SK-N-SH treated with all-trans-retinoic acid at 6 μM for 48 hours (cell line): ENCODE data around the gene KRTAP12-2.

Experiments used
- ATAC-seq: fragments of 200-7000 bp; cut with Tn5 transposase; 3 replicates; pipeline ENCODE4 v1.9.1; 2020; ENCODE audit warnings: mild to moderate bottlenecking, moderate library complexity
- BACH2 ChIP-seq: fragments of 250-450 bp; sonication (Bioruptor Pico); IDR thresholded peaks from 2 replicates; pipeline ENCODE4 v1.9.0; 2021; ENCODE audit warnings: mild to moderate bottlenecking, borderline replicate concordance
- CSDC2 ChIP-seq: fragments of 250-450 bp; sonication (Bioruptor Pico); IDR thresholded peaks from 2 replicates; pipeline ENCODE4 v1.5.0; 2020; ENCODE audit warnings: mild to moderate bottlenecking, moderate library complexity
- ESRRG ChIP-seq: fragments of 250-450 bp; sonication (Bioruptor Pico); IDR thresholded peaks from 2 replicates; pipeline ENCODE4 v1.6.1; 2021; ENCODE audit warnings: mild to moderate bottlenecking
- GLIS3 ChIP-seq: fragments of 250-450 bp; sonication (Bioruptor Pico); IDR thresholded peaks from 2 replicates; pipeline ENCODE4 v1.5.0; 2020; ENCODE audit warnings: mild to moderate bottlenecking, moderate library complexity
- OSR1 ChIP-seq: fragments of 250-450 bp; sonication (Bioruptor Pico); IDR thresholded peaks from 2 replicates; pipeline ENCODE4 v1.8.0; 2022; ENCODE audit warnings: moderate library complexity, mild to moderate bottlenecking, inconsistent platforms
- RARB ChIP-seq: fragments of 250-450 bp; sonication (Bioruptor Pico); IDR thresholded peaks from 2 replicates; pipeline ENCODE4 v1.8.0; 2021; ENCODE audit warnings: mild to moderate bottlenecking, moderate library complexity
- SNAI2 ChIP-seq: fragments of 250-450 bp; sonication (Bioruptor Pico); IDR thresholded peaks from 2 replicates; pipeline ENCODE4 v1.5.0; 2020; ENCODE audit warnings: mild to moderate bottlenecking, moderate library complexity
- TCF4 ChIP-seq: fragments of 250-450 bp; sonication (Bioruptor Pico); IDR thresholded peaks from 2 replicates; pipeline ENCODE4 v1.8.0; 2021; ENCODE audit warnings: mild to moderate bottlenecking, moderate library complexity, borderline replicate concordance
- TOX ChIP-seq: fragments of 250-450 bp; sonication (Bioruptor Pico); IDR thresholded peaks from 2 replicates; pipeline ENCODE4 v1.8.0; 2021; ENCODE audit warnings: mild to moderate bottlenecking, moderate library complexity, borderline replicate concordance
- ZC3H10 ChIP-seq: fragments of 250-450 bp; sonication (Bioruptor Pico); IDR thresholded peaks from 2 replicates; pipeline ENCODE4 v1.5.1; 2021; ENCODE audit warnings: mild to moderate bottlenecking, moderate library complexity
- ZFP3 ChIP-seq: fragments of 250-450 bp; sonication (Bioruptor Pico); IDR thresholded peaks from 2 replicates; pipeline ENCODE4 v1.5.0; 2020; ENCODE audit warnings: mild to moderate bottlenecking, moderate library complexity
- ZFP30 ChIP-seq: fragments of 450-650 bp; formaldehyde crosslinking; IDR thresholded peaks from 2 replicates; pipeline ENCODE4 v1.5.0; 2022; ENCODE audit warnings: mild to moderate bottlenecking, moderate library complexity
- ZNF565 ChIP-seq: fragments of 450-650 bp; formaldehyde crosslinking; conservative IDR thresholded peaks from 2 replicates; pipeline ENCODE4 v1.5.0; 2020; ENCODE audit warnings: low read depth, mild to moderate bottlenecking, moderate library complexity
- ZNF70 ChIP-seq: fragments of 450-650 bp; formaldehyde crosslinking; IDR thresholded peaks from 2 replicates; pipeline ENCODE4 v1.5.0; 2020; ENCODE audit warnings: mild to moderate bottlenecking, moderate library complexity
- TF ChIP-seq, protein P1 (sequence below): fragments of 250-450 bp; sonication (Bioruptor Pico); IDR thresholded peaks from 2 replicates; pipeline ENCODE4 v1.8.0; 2020; ENCODE audit warnings: mild to moderate bottlenecking, moderate library complexity, borderline replicate concordance
- TF ChIP-seq, protein P2 (sequence below): fragments of 250-450 bp; sonication (Bioruptor Pico); IDR thresholded peaks from 2 replicates; pipeline ENCODE4 v1.8.0; 2021; ENCODE audit warnings: low read depth, mild to moderate bottlenecking, moderate library complexity, borderline replicate concordance
- TF ChIP-seq, protein P3 (sequence below): fragments of 250-450 bp; sonication (Bioruptor Pico); IDR thresholded peaks from 2 replicates; pipeline ENCODE4 v1.5.0; 2020; ENCODE audit warnings: mild to moderate bottlenecking, moderate library complexity
- TF ChIP-seq, protein P4 (sequence below): fragments of 250-450 bp; sonication (Bioruptor Pico); IDR thresholded peaks from 2 replicates; pipeline ENCODE4 v1.5.1; 2021; ENCODE audit warnings: mild to moderate bottlenecking, moderate library complexity
- TF ChIP-seq, protein P5 (sequence below): fragments of 250-450 bp; sonication (Bioruptor Pico); IDR thresholded peaks from 2 replicates; pipeline ENCODE4 v1.5.1; 2020; ENCODE audit warnings: low read depth, mild to moderate bottlenecking, moderate library complexity

Gene KRTAP12-2

DNA sequence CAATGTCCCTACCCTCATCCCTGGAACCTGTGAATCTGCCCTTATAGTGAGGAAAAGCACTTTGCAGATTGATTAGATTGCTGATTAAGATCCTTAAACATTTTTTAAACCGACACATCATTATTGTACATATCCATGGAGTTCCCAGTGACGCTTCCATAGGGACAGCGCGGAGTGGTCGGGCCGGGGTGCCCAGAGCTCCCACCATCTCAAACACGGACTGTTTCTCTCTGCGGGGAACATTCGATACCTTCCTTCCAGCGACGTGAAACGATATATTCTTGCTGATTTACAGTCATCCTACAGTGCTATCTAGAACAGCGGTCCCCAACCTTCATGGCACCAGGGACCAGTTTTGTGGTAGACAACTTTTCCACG is 34.3 kb upstream of the KRTAP12-2 start:
- TF ChIP-seq TOX (CRISPR knock-in tag) (no peak), BACH2 (CRISPR knock-in tag) (no peak), TCF4 (CRISPR knock-in tag) (no peak), SNAI2 (CRISPR knock-in tag) (no peak)
- no peak for ATAC-seq

DNA sequence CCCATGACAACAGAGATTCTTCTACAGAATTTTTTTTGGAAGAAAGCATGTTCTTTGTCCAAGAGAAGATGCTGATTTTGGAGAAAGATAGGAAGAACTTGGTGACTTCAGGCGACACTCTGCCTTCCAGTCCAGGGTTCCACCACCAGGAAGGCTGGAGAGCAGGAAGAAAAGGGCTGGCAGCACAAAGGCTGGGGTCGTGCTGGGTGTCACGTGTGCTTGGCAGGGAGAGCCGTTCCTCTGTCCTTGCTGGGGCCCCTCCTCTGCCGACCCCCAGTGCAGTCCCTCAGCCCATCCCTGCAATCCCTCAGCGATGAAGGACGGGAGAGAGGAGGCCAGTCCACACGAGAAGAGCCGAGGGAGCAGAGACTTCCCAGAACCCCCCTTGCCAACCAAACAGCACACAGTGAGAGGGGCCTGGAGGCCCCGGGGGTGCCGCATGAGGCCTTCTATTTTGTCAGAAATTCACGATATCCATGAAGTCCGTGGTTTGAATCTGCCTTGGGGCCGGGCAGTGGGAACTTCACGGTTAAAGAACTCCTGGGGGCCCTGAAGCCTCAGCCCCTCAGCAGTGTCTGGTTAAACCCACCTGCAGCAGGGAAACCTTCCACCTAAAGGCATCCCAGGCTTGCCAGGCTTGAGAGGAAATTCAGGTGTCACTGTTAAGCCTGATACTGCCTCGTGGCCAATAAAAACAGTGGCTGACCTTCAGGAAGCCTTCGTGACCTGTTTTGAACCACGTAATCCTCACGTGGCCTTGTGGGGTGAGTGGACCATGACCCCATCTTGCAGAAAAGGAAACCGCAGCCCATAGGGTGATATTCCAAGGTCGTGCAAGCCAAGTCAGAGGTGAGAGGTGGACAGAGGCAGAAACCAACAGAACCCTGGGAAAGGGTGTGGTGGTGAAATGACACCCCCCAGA is 33.6 kb upstream of the KRTAP12-2 start:
- ATAC-seq: no peak
- no peak for TF ChIP-seq BACH2 (CRISPR knock-in tag)
- TF ChIP-seq ESRRG (CRISPR knock-in tag): no peak
- no peak for TF ChIP-seq GLIS3
- TF ChIP-seq, protein P1, sequence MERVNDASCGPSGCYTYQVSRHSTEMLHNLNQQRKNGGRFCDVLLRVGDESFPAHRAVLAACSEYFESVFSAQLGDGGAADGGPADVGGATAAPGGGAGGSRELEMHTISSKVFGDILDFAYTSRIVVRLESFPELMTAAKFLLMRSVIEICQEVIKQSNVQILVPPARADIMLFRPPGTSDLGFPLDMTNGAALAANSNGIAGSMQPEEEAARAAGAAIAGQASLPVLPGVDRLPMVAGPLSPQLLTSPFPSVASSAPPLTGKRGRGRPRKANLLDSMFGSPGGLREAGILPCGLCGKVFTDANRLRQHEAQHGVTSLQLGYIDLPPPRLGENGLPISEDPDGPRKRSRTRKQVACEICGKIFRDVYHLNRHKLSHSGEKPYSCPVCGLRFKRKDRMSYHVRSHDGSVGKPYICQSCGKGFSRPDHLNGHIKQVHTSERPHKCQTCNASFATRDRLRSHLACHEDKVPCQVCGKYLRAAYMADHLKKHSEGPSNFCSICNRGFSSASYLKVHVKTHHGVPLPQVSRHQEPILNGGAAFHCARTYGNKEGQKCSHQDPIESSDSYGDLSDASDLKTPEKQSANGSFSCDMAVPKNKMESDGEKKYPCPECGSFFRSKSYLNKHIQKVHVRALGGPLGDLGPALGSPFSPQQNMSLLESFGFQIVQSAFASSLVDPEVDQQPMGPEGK (CRISPR knock-in tag): no peak
- no peak for TF ChIP-seq ZFP3 (CRISPR knock-in tag)
- TF ChIP-seq CSDC2 (CRISPR knock-in tag): no peak
- TF ChIP-seq OSR1 (CRISPR knock-in tag): no peak
- no peak for TF ChIP-seq TCF4 (CRISPR knock-in tag)
- TF ChIP-seq ZNF565: no peak
- TF ChIP-seq, protein P2, sequence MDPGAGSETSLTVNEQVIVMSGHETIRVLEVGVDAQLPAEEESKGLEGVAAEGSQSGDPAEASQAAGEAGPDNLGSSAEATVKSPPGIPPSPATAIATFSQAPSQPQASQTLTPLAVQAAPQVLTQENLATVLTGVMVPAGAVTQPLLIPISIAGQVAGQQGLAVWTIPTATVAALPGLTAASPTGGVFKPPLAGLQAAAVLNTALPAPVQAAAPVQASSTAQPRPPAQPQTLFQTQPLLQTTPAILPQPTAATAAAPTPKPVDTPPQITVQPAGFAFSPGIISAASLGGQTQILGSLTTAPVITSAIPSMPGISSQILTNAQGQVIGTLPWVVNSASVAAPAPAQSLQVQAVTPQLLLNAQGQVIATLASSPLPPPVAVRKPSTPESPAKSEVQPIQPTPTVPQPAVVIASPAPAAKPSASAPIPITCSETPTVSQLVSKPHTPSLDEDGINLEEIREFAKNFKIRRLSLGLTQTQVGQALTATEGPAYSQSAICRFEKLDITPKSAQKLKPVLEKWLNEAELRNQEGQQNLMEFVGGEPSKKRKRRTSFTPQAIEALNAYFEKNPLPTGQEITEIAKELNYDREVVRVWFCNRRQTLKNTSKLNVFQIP (CRISPR knock-in tag): no peak
- TF ChIP-seq, protein P3, sequence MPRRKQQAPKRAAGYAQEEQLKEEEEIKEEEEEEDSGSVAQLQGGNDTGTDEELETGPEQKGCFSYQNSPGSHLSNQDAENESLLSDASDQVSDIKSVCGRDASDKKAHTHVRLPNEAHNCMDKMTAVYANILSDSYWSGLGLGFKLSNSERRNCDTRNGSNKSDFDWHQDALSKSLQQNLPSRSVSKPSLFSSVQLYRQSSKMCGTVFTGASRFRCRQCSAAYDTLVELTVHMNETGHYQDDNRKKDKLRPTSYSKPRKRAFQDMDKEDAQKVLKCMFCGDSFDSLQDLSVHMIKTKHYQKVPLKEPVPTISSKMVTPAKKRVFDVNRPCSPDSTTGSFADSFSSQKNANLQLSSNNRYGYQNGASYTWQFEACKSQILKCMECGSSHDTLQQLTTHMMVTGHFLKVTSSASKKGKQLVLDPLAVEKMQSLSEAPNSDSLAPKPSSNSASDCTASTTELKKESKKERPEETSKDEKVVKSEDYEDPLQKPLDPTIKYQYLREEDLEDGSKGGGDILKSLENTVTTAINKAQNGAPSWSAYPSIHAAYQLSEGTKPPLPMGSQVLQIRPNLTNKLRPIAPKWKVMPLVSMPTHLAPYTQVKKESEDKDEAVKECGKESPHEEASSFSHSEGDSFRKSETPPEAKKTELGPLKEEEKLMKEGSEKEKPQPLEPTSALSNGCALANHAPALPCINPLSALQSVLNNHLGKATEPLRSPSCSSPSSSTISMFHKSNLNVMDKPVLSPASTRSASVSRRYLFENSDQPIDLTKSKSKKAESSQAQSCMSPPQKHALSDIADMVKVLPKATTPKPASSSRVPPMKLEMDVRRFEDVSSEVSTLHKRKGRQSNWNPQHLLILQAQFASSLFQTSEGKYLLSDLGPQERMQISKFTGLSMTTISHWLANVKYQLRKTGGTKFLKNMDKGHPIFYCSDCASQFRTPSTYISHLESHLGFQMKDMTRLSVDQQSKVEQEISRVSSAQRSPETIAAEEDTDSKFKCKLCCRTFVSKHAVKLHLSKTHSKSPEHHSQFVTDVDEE (CRISPR knock-in tag): no peak
- TF ChIP-seq RARB: no peak
- no peak for TF ChIP-seq ZNF70 (CRISPR knock-in tag)
- TF ChIP-seq, protein P4, sequence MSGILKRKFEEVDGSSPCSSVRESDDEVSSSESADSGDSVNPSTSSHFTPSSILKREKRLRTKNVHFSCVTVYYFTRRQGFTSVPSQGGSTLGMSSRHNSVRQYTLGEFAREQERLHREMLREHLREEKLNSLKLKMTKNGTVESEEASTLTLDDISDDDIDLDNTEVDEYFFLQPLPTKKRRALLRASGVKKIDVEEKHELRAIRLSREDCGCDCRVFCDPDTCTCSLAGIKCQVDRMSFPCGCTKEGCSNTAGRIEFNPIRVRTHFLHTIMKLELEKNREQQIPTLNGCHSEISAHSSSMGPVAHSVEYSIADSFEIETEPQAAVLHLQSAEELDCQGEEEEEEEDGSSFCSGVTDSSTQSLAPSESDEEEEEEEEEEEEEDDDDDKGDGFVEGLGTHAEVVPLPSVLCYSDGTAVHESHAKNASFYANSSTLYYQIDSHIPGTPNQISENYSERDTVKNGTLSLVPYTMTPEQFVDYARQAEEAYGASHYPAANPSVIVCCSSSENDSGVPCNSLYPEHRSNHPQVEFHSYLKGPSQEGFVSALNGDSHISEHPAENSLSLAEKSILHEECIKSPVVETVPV (CRISPR knock-in tag): no peak
- no peak for TF ChIP-seq TOX (CRISPR knock-in tag)
- TF ChIP-seq, all 23 proteins: peak for 0

DNA sequence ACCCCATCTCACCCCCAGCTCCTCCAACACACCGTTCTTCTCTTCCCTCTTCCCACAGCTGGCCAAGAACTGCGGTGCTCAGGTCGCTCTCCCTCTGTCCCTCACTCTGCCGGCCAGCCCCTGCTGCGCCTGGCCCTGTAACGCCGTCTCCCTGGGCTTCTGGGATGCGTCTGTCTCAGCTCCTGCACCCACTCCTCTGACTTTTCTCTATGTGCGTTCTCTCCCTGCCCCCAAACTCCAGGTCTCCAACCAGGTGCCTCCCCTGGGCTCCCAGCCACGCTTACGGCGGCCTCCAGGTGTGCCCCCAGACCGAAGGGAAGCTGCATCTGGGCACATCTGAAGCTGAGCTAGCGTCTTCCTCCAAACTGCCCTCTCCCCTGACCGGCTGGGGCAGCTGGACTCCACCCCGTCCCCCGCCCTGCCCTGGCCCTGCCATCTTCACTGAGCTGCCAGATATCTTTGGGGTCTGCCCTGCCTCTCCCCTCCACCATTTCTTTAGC is 32.8 kb upstream of the KRTAP12-2 start:
- ATAC-seq: no peak
- TF ChIP-seq, protein P5, sequence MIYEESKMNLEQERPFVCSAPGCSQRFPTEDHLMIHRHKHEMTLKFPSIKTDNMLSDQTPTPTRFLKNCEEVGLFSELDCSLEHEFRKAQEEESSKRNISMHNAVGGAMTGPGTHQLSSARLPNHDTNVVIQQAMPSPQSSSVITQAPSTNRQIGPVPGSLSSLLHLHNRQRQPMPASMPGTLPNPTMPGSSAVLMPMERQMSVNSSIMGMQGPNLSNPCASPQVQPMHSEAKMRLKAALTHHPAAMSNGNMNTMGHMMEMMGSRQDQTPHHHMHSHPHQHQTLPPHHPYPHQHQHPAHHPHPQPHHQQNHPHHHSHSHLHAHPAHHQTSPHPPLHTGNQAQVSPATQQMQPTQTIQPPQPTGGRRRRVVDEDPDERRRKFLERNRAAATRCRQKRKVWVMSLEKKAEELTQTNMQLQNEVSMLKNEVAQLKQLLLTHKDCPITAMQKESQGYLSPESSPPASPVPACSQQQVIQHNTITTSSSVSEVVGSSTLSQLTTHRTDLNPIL (CRISPR knock-in tag): no peak
- TF ChIP-seq, protein P2 (CRISPR knock-in tag): no peak
- TF ChIP-seq ZFP30 (CRISPR knock-in tag) (no peak), ZC3H10 (CRISPR knock-in tag) (no peak), ZFP3 (CRISPR knock-in tag) (no peak)
- TF ChIP-seq, all 23 proteins: peak for 0
